PC-9 (cell line): ENCODE results near the gene PDE4D. TPM values are rescaled to one million over a fixed set of nuclear protein-coding genes. Genes with fewer than 3 reads are reported as not detected.

Experiments used
- BruUV-seq: library from RNA; stranded (reverse); fragments of 400-500 nt; replicated peaks from 2 replicates; lab custom pipeline; 2021; lab: Mats Ljungman, UMichigan
- CTCF ChIA-PET: fragments of 300-600 bp; sonication (Branson Sonifier 250); formaldehyde crosslinking; loops from one replicate; lab custom pipeline; 2022; ENCODE audit warnings: antibody characterized with exemption; lab: Charles Lee
- POLR2A ChIA-PET: fragments of 300-600 bp; sonication (Branson Sonifier 250); formaldehyde crosslinking; loops from one replicate; lab custom pipeline; 2022; ENCODE audit warnings: antibody characterized with exemption; ENCODE audit not compliant: unreplicated experiment; lab: Charles Lee
- DNase-seq, 2 experiments: peaks; one replicate each; pipeline versions ENCODE4 v3.0.0 to v3.0.0-alpha.2; 2015 to 2022; ENCODE audit warnings: mixed read lengths in 1 of 2
- H2AFZ ChIP-seq: fragments of 200-600 bp; sonication (generic); 2 replicates; pipeline ENCODE4 v1.8.1; 2017; ENCODE audit warnings: antibody characterized with exemption
- H3F3A ChIP-seq: fragments of 200-600 bp; sonication (generic); 2 replicates; pipeline ENCODE4 v1.8.1; 2017; ENCODE audit warnings: antibody characterized with exemption, mild to moderate bottlenecking, low read depth; ENCODE audit not compliant: insufficient read depth
- H3K27ac ChIP-seq: fragments of 200-600 bp; sonication (generic); 2 replicates; pipeline ENCODE4 v1.6.1; 2016; ENCODE audit warnings: mixed run types
- H3K27me3 ChIP-seq: fragments of 200-600 bp; sonication (generic); 2 replicates; pipeline ENCODE4 v1.6.1; 2016; ENCODE audit warnings: low read depth, mixed run types; ENCODE audit not compliant: insufficient read depth
- H3K36me3 ChIP-seq: fragments of 200-600 bp; sonication (generic); 2 replicates; pipeline ENCODE4 v1.6.1; 2016; ENCODE audit warnings: low read depth, mixed run types
- H3K4me1 ChIP-seq: fragments of 200-600 bp; sonication (generic); replicated peaks from 2 replicates; pipeline ENCODE4 v1.6.1; 2016; ENCODE audit warnings: mixed run types; ENCODE audit not compliant: insufficient read depth
- H3K4me2 ChIP-seq: fragments of 200-600 bp; sonication (generic); 2 replicates; pipeline ENCODE4 v1.6.1; 2017; ENCODE audit warnings: mixed run types
- H3K4me3 ChIP-seq: fragments of 200-600 bp; sonication (generic); 2 replicates; pipeline ENCODE4 v1.6.1; 2016; ENCODE audit warnings: mixed run types
- H3K79me2 ChIP-seq: fragments of 200-600 bp; sonication (generic); 2 replicates; pipeline ENCODE4 v1.6.1; 2017; ENCODE audit warnings: low read depth, mixed run types
- H3K9me2 ChIP-seq: fragments of 200-600 bp; sonication (generic); 2 replicates; pipeline ENCODE4 v1.8.1; 2017; ENCODE audit warnings: mild to moderate bottlenecking; ENCODE audit not compliant: insufficient read depth
- H3K9me3 ChIP-seq: fragments of 200-600 bp; sonication (generic); 2 replicates; pipeline ENCODE4 v1.8.1; 2016; ENCODE audit warnings: low read depth; ENCODE audit not compliant: insufficient read depth
- H4K20me1 ChIP-seq: fragments of 200-600 bp; sonication (generic); 2 replicates; pipeline ENCODE4 v1.8.1; 2017; ENCODE audit not compliant: insufficient read depth
- CTCF ChIP-seq: fragments of 200-600 bp; sonication (generic); conservative IDR thresholded peaks from 2 replicates; pipeline ENCODE4 v1.6.1; 2017; ENCODE audit warnings: mixed run types, antibody characterized with exemption, mild to moderate bottlenecking, moderate library complexity
- EZH2 ChIP-seq: fragments of 200-600 bp; sonication (generic); IDR thresholded peaks from 2 replicates; pipeline ENCODE4 v1.8.0; 2017; ENCODE audit warnings: antibody characterized with exemption, low read depth
- intact Hi-C: fragments of 100-400 bp; cut with micrococcal nuclease; formaldehyde crosslinking; loops from one replicate; pipeline ENCODE4 v1.10.0; 2022; ENCODE audit not compliant: unreplicated experiment
- total RNA-seq: library from RNA; stranded (reverse); gene quantifications from 2 replicates; pipeline ENCODE4 v1.2.3, GENCODE V29; 2021

The PDE4D gene
- total RNA-seq, 1 experiment from 2014 or later = 9.8 TPM

GRCh38 chr5:59703789-59704188 lies 189.7 kb downstream of the PDE4D start:
- Histone ChIP-seq H3K4me2 (no peak overlapping the region), H3K79me2 (no peaks in the 10 kb centered on the region), H3F3A (no peaks in the 10 kb centered on the region), H3K27ac (no peak overlapping the region), H3K36me3 (no peaks in the 10 kb centered on the region), H2AFZ (no peak overlapping the region), H3K9me2 (no peaks in the 10 kb centered on the region), H4K20me1 (no peaks in the 10 kb centered on the region), H3K4me1 (no peaks in the 10 kb centered on the region), H3K27me3 (no peaks in the 10 kb centered on the region), H3K9me3 (no peaks in the 10 kb centered on the region), H3K4me3 (no peak overlapping the region)
- no peak for DNase-seq
- BruUV-seq = no TSS peak
- ChIA-PET POLR2A (no interaction called here), CTCF (no interaction called here)
- intact Hi-C loops = no loop called here
- TF ChIP-seq CTCF (no peak), EZH2 (no peak)

GRCh38 chr5:59698207-59699178 lies 195.0 kb downstream of the PDE4D start:
- Histone ChIP-seq H3K4me1 (no peaks in the 10 kb centered on the region), H3K4me2 (no peak overlapping the region), H3K79me2 (no peaks in the 10 kb centered on the region), H3K4me3 (no peak overlapping the region), H3K27ac (no peak overlapping the region), H3K27me3 (no peaks in the 10 kb centered on the region), H2AFZ (no peak overlapping the region), H3F3A (no peaks in the 10 kb centered on the region), H3K9me2 (no peaks in the 10 kb centered on the region), H4K20me1 (no peaks in the 10 kb centered on the region), H3K36me3 (no peaks in the 10 kb centered on the region), H3K9me3 (no peaks in the 10 kb centered on the region)
- CTCF ChIA-PET = interaction anchor here (0.6 kb wide), 1 partner anchor 25 kb away, joined by 3 read pairs; no protein-coding TSS in a partner anchor
- POLR2A ChIA-PET = interaction anchor here (0.5 kb wide), 1 partner anchor 83 kb away, joined by 5 read pairs; no protein-coding TSS in a partner anchor
- BruUV-seq = no TSS peak
- intact Hi-C loops = no loop called here
- no peak for DNase-seq
- no peak for TF ChIP-seq EZH2
- TF ChIP-seq CTCF = no peak

- no peak for DNase-seq
- Histone ChIP-seq H3K4me2 (no peak overlapping the region), H3K9me3 (no peaks in the 10 kb centered on the region), H3K27me3 (no peaks in the 10 kb centered on the region), H3K4me1 (no peaks in the 10 kb centered on the region), H2AFZ (no peak overlapping the region), H3K36me3 (no peaks in the 10 kb centered on the region), H4K20me1 (no peaks in the 10 kb centered on the region), H3K27ac (no peak overlapping the region), H3K4me3 (no peak overlapping the region), H3K79me2 (no peaks in the 10 kb centered on the region), H3F3A (no peaks in the 10 kb centered on the region), H3K9me2 (no peaks in the 10 kb centered on the region)
- TF ChIP-seq EZH2 = no peak
- TF ChIP-seq CTCF = no peak
- ChIA-PET POLR2A (no interaction called here), CTCF (no interaction called here)
- intact Hi-C loops = no loop called here
- no TSS peak for BruUV-seq
Measured at GRCh38 chr5:59694411-59694810, 199.1 kb downstream of the PDE4D start.
